Stimulated activated CD8-positive, alpha-beta memory T cell treated with anti-CD3 and anti-CD28 coated beads, Interleukin-4, amount 100 ng/mL, for 4 hours (primary cell): ENCODE results near the gene TRABD.
"Not testable (repeated sequence)": the region's sequence is repeated elsewhere in the genome, so short reads cannot be mapped to it uniquely, and the experiment has no call there.

Experiments
- DNase-seq, 2 donors: peaks; one replicate each; pipeline ENCODE4 v3.0.0-alpha.2; 2020; ENCODE audit warnings: low read depth in 2 of 2, low spot score in 1 of 2

Gene TRABD

DNA sequence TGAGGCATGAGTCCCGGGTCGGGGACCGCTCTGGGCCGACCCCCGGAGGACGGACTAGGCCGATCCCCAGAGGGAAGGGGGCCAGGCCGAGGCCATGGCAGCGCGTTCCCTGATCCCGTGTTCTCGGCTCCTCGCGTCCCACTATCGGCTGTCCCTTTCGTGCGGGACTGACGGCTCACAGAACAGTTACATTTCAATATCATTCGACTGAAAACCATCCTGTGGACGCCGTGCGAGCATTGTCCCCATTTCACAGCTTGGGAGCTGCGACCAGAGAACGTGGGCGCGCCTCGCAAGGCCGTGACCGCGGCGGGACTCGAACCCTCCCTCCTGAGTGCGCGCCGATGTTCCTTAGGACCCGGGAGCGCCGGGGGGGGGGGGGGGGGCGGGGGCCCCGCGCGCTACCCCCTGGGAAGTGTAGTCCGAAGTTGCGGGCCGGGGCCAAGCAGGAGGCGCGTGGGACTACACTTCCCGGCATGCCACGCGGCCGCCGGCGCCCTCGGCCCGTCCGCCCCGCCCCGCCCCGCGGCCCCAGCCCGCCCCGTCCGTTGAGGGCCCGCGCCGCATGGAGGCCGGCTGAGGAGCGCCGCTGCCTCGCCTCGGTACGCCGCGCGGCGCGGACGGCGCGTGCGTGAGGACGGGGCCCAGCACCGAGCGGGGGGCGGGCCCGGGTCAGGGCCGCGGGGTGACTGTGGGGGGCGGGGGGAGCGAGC is at the start of gene TRABD:
Gene TRABD (plus strand): TSS at position 539 of the 713 bp plus-strand sequence. CDS start 7,148 bp downstream, outside the sequence.
- peak; percentile 60 to 79 for DNase-seq

DNA sequence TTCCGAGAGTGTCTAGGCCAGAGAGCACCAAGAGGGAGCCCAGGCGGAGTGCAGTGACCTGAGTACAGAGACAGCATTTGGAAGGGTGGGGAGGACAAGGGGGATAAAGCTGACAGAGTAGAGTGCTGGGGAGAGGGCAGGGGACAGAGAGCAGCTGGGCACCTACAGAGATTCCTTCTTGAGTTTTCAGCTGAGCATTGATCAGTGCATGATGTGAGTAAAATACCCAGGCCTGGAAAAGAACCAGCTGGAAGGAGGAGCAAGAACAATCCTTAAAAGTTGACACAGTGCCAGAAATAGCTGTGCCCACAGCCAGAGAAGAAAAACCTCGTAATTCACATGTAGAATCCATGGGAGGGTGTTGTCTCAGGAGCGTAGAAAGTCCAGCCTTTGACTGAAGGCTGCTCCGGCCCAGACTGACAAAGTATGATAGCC is 49.1 kb upstream of the TRABD start:
- DNase-seq = no peak

DNA sequence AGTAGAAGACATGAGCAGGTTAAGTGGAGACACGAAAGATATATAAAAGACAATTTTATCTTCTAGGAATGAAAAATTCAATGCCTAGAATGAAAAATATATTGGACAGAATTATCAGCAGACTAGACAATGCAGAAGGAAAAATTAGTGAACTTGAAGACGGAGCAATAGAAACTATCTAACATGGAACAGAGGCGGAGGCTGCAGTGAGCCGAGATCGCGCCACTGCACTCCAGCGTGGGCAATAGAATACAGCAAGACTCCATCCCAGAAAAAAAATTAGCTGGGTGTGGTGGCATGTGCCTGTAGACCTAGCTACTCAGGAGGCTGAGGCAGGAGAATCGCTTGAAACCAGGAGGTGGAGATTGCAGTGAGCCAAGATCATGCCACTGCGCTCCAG is 48.4 kb upstream of the TRABD start:
- DNase-seq = not testable (repeated sequence)

DNA sequence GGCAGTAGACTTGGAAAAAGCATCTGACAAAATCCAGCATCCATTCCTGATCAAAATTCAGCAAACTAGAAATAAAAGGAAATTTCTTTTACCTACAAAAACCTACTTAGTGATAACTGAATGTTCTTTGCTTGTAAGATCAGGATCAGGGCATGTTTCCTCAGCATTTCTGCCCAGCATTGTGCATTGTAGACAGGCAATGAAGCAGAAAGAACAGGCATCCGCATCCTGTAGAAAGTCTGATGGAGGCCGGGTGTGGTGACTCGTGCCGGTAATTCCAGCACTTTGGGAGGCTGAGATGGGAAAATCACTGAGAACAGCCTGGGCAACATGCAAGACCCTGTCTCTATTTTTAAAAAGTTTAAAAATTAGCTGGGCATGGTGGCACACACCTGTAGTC is 47.7 kb upstream of the TRABD start:
- DNase-seq = no peak

DNA sequence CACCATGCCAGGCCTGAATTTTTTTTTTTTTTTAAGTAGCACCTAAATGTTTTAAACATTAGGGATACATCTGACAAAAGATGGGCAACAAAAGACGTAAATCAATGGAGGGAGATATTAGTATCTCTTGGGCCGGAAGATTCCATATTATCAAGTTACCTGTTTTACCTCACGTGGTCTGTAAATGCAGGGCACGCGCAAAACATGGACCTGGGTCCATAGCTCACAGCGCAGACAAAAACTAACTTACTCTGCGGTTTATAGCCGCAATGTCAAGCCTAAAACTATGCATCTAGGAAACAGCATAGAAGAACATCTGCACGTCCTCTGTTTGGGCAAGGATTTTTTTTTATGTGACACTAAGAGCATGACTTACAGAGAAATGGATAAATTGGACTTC is 46.7 kb upstream of the TRABD start:
- no peak for DNase-seq

DNA sequence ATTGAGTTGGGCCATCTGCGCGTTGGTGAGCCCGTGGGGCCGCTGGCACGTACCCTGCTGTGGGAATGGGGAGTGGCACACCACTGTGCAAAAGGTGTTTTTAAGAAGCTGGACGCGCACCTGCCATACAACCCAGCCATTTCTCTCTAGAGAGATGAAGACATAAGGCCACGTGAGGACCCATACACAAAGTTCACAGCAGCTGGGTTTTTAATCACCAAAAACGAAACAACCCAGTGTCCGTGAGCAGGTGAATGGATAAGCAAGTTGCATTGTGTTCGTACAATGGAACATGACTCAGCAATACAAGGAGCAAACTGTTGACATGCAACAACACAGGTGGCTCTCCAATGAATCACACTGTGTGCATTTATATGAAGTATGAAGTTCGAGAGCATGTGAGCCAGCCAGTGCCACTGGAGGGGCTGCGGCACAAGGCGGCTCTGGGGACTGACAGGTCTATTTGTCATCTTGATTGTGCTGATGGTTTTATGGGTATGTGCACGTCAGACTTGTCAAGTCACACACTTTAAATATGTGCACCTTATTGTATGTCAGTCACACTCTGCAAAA is 45.8 kb upstream of the TRABD start:
- no peak for DNase-seq

DNA sequence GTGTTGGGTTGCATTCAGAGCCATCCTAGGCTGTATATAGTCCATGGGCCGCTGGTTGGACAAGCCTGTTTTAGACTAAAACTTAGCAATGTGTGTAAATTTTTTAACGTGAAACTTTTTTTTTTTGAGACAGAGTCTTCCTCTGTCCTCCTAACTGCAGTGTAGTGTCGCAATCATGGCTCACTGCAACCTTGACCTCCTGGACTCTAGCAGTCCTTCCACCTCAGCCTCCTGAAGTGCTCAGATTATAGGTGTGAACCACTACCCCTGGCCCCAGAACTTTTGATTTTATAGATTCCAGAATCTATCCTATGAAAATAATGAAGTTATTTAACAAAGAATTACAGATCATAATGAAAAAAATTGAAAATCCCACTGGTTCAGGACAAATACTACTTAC is 45.1 kb upstream of the TRABD start:
- no peak for DNase-seq

DNA sequence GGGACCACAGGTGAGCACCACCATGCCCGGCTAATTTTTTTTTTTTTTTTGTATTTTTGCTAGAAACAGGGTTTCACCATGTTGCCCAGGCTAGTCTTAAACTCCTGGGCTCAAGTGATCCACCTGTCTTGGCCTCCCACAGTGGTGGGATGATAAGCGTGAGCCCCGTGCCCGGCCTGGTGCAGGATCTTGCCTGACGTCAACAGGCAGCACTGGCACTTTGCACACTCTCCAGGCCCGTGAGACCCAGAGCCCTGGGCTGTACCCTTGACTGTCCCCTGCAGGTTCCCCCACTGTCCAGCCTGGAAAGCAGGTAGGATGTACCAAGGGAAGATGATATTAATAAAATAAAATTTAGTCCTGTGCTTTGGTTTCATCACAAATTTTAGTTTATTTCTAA is 44.3 kb upstream of the TRABD start:
- DNase-seq = no peak

DNA sequence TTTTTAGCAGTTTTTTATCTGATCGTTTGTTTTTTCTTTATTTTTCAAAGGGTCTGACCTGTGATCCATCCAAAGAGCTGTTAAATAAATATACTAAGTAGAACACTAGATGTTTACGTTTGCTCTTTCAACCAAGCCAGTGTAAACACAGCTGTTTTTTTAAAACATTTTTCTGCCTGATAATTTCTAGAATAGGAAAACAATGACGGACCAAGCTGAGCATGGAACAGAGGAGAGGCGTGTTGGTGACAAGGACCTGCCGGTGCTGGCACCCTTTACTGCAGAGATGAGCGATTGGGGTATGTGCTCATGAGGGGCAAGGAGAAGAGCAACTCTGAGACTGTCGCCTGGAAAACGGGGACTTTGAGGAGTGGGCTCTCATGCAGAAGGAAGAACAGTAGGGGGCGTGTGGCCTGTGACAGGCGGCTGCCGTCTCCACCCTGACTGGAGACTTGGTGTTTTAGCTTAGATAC is 43.8 kb upstream of the TRABD start:
- DNase-seq = no peak

GRCh38 chr22:50143096-50143495 is 42.6 kb upstream of the TRABD start:
- DNase-seq = no peak

DNA sequence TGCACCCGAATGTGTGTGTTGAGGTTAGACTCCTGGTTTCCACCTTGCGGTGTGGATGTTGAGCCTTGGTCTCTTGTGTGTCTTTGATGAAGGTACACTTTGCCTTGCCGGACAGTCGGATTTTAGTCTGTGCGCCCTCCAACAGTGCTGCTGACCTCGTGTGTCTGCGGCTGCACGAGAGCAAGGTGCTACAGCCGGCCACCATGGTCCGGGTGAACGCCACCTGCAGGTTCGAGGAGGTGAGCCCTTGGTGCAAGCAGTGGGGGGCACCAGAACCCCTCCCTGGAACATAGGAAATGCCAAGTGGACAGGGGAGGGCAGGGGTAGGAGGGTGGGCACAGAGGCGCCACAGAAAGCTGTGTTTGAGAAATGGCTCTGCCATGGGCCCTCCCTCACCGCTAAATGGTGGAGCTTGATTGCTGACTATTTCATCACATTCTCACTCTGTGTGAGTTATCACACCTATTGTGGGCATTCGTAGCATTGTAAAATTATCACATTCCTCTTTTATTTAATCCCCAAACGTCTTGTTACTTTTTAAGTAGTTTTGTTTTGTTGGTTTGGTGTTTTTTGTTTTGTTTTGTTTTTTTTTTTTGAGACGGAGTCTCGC is 41.6 kb upstream of the TRABD start:
- DNase-seq = no peak

- no peak for DNase-seq
These were observed 39.8 kb upstream of the TRABD start for GRCh38 chr22:50145721-50146438.

DNA sequence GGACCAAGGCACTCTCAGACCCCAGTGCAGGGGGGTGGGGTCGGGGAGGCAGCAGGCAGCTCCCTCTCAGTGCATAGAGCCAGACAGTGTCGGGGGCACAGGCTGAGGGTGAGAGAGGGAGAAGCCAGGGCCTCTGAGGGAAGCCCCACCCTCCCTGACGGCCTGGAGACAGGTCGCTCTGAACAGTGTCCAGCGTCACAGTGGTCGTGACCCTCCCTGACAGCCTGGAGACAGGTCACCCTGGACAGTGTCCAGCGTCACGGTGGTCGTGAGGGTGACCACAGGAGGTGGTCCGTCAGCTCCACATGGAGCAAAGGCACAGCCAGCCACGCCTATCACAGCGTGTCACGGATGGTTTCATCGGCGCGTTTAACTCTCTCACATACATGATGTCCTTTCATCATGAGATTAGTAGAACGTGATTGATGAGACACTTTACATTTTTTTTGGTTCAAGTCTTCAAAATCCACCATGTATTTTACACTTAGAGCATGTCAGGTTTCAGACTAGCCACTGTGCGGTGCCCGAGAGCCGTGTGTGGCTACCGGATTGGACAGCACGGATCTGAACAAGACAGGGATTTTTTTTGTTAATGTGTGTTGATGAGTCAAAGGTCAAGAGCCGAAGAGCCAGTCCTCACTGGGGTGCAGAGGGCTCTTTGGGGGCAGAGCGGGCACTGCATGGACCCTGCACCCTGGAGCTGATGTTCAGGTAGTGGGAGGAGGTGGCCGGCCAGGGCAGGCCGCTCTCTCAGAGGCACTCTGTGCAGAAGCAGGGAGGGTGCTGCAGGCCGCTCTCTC is 39.1 kb upstream of the TRABD start:
- DNase-seq = no peak

DNA sequence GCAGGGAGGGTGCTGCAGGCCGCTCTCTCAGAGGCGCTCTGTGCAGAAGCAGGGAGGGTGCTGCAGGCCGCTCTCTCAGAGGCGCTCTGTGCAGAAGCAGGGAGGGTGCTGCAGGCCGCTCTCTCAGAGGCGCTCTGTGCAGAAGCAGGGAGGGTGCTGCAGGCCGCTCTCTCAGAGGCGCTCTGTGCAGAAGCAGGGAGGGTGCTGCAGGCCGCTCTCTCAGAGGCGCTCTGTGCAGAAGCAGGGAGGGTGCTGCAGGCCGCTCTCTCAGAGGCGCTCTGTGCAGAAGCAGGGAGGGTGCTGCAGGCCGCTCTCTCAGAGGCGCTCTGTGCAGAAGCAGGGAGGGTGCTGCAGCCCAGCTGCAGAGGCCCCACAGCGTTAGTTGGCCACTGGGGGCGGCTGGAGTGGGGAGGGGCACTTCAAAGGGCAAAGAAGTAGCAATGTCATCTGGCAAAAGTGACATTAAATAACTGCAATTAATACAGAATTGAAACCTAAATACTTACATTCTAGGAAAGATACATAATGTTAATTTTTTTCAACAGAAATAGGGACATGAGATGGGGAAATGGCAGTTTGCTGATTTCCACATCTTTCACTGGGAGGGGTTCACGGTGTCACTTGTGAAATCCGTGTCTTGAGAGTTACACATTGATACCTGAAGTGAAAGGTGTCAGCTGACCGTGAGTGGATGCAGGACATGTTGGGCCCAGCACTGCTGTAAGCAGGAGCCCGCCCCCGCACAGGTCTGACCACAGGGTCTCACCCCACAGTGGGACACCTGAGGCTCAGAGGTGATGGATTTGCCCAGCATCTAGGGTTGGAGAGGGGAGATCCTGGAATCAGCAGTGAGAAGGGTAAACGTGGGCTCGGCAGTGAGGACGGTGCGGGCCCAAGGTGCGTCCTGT is 38.2 kb upstream of the TRABD start:
- not testable (repeated sequence) for DNase-seq

GRCh38 chr22:50148166-50148500 is 37.6 kb upstream of the TRABD start:
- DNase-seq = no peak

DNA sequence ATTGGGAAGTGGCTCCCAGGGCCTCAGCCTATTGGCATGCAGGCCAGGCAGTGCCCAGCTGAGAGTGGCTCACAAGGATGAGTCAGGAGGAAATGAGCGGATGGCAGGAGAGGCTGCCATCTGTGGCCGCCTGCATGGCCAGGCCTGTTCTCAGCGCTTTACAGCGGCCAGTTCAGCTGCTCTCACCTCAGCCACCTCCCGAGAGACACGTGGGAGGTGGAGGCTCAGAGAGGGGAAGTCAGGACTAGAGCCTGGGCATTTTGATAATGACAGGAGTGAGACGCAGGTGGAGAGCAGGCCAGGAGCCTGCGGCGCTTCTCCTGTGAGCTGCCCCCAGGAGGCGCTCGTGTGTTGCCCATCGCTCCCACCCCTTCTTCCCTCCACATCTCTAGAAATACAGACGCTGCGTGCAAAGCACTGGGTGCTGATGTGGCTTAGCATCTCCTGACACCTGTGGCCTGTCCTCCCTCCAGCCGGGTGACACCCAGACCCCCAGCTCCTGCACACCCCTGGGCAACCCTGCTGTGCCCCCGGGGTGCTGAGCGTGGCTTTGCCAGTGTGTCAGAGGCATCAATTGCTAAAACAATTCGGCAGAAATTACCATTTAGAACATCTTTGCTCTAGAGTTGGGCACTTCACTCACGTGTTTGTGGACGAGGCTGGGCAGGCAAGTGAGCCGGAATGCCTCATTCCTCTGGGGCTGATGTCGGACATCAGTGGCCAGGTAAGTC is 36.6 kb upstream of the TRABD start:
- DNase-seq = peak; percentile 35 to 51

DNA sequence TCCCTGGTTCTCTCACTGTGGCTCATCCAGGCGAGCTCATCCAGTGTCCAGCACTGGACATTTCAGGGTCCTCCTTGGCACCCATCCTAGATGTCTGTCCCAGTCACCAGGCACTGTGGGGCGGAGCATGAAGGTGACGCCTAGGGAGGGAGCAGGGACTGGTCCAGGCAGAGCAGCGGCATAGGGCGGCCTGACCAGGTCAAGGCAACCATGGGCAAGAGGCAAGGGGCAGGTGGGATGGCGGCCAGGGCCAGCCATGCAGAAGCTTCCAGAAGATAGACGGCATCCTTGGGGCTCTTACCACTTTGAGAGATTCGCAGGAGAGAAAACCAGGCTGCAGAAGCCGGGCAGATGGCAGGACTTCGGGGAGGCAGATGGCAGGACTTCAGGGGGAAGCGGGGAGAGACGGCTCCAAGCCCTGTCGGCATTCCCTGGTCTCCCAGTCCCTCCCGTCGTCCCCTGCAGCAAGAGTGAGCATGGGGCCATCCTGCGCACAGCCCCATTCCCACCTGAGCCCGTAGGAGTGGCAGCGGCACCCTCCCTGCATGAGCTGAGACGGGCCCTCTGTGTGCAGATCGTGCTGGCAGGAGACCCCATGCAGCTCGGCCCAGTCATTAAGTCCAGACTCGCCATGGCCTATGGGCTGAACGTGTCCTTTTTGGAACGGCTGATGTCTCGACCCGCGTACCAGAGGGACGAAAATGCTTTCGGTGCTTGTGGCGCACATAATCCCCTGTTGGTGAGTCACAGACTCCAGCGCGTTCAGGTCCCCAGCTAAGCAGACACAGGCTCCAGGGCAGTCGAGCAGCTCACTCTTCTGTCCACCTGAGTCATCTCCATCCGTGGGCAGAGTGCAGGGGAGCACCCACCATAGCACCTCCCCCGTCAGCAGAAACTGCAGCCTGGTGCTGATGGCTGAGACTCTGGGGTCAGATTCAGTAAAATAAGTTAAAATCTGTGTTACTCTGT is 35.3 kb upstream of the TRABD start:
- DNase-seq = no peak
